ENCODE measurements around the gene STMND1. TPM values are rescaled to one million over a fixed set of nuclear protein-coding genes. Genes with fewer than 3 reads are reported as not detected.
A peak's percentile ranks its signal among the peaks of the same experiment; 100 is the strongest.

The STMND1 gene
- polyA plus RNA-seq, 2 donors = 0.53 TPM; not detected in 1

GRCh38 chr6:17096096-17096495 is 5.8 kb upstream of the STMND1 start:
- Histone ChIP-seq H3K27me3 (ENCODE audit: control insufficient read depth in 1 of 2, insufficient read depth in 2 of 2, low read length in 2 of 2) (no peaks in the 10 kb centered on the region), H3K9me3 (ENCODE audit: control insufficient read depth in 2 of 2, insufficient read depth in 1 of 2, low read depth in 1 of 2, low read length in 1 of 2) (no peaks in the 10 kb centered on the region), H3K27ac (ENCODE audit: low read depth in 2 of 2, low read length in 1 of 2) (no peak overlapping the region), H3K4me1 (ENCODE audit: control insufficient read depth in 2 of 2, insufficient read depth in 2 of 2, low read length in 1 of 2) (no peaks in the 10 kb centered on the region), H3K4me3 (ENCODE audit: low read depth in 1 of 2, low read length in 2 of 2) (no peak overlapping the region), H3K36me3 (ENCODE audit: control insufficient read depth in 2 of 2, insufficient read depth in 2 of 2, low read length in 1 of 2) (no peaks in the 10 kb centered on the region)
- WGBS, 2 donors = 61 to 66% methylated on average over 6 of the region's 6 CpGs

- H3K27me3 ChIP-seq (ENCODE audit: control insufficient read depth in 1 of 2, insufficient read depth in 2 of 2, low read length in 2 of 2) = no peaks in the 10 kb centered on the region
- no peak overlapping the region for H3K4me3 ChIP-seq (ENCODE audit: low read depth in 1 of 2, low read length in 2 of 2)
- WGBS, 2 donors = 38 to 56% methylated on average over 1 of the region's 1 CpG
- peaks cover 0 to 2% of the 10 kb centered on the region in 2 donors for H3K4me1 ChIP-seq (ENCODE audit: control insufficient read depth in 2 of 2, insufficient read depth in 2 of 2, low read length in 1 of 2)
- no peaks in the 10 kb centered on the region for H3K36me3 ChIP-seq (ENCODE audit: control insufficient read depth in 2 of 2, insufficient read depth in 2 of 2, low read length in 1 of 2)
- no peaks in the 10 kb centered on the region for H3K9me3 ChIP-seq (ENCODE audit: control insufficient read depth in 2 of 2, insufficient read depth in 1 of 2, low read depth in 1 of 2, low read length in 1 of 2)
- no peak overlapping the region for H3K27ac ChIP-seq (ENCODE audit: low read depth in 2 of 2, low read length in 1 of 2)
Observed at GRCh38 chr6:17096652-17097051, 5.2 kb upstream of the STMND1 start.

- H3K4me1 ChIP-seq (ENCODE audit: control insufficient read depth in 2 of 2, insufficient read depth in 2 of 2, low read length in 1 of 2) = peaks cover 0 to 3% of the 10 kb centered on the region in 2 donors
- WGBS, 2 donors = 77 to 79% methylated on average over 3 of the region's 3 CpGs
- no peak overlapping the region for H3K27ac ChIP-seq (ENCODE audit: low read depth in 2 of 2, low read length in 1 of 2)
Observed at GRCh38 chr6:17097982-17098381, 3.9 kb upstream of the STMND1 start.

GRCh38 chr6:17098538-17098937 is 3.3 kb upstream of the STMND1 start:
- Histone ChIP-seq H3K9me3 (ENCODE audit: control insufficient read depth in 2 of 2, insufficient read depth in 1 of 2, low read depth in 1 of 2, low read length in 1 of 2) (no peaks in the 10 kb centered on the region), H3K27ac (ENCODE audit: low read depth in 2 of 2, low read length in 1 of 2) (no peak overlapping the region)

More at GRCh38 chr6:17097982-17098381, 3.9 kb upstream of the STMND1 start:
- no peaks in the 10 kb centered on the region for H3K9me3 ChIP-seq (ENCODE audit: control insufficient read depth in 2 of 2, insufficient read depth in 1 of 2, low read depth in 1 of 2, low read length in 1 of 2)
- no peaks in the 10 kb centered on the region for H3K27me3 ChIP-seq (ENCODE audit: control insufficient read depth in 1 of 2, insufficient read depth in 2 of 2, low read length in 2 of 2)
- H3K4me3 ChIP-seq (ENCODE audit: low read depth in 1 of 2, low read length in 2 of 2) = no peak overlapping the region
- no peaks in the 10 kb centered on the region for H3K36me3 ChIP-seq (ENCODE audit: control insufficient read depth in 2 of 2, insufficient read depth in 2 of 2, low read length in 1 of 2)

GRCh38 chr6:17099401-17100059 is 2.3 kb upstream of the STMND1 start:
- H3K9me3 ChIP-seq (ENCODE audit: control insufficient read depth in 2 of 2, insufficient read depth in 1 of 2, low read depth in 1 of 2, low read length in 1 of 2) = no peaks in the 10 kb centered on the region
- WGBS, 2 donors = 54 to 74% methylated on average over 5 of the region's 5 CpGs
- H3K27me3 ChIP-seq (ENCODE audit: control insufficient read depth in 1 of 2, insufficient read depth in 2 of 2, low read length in 2 of 2) = no peaks in the 10 kb centered on the region
- H3K27ac ChIP-seq (ENCODE audit: low read depth in 2 of 2, low read length in 1 of 2) = no peak overlapping the region
- H3K4me1 ChIP-seq (ENCODE audit: control insufficient read depth in 2 of 2, insufficient read depth in 2 of 2, low read length in 1 of 2) = peaks cover 0 to 3% of the 10 kb centered on the region in 2 donors
- no peak overlapping the region for H3K4me3 ChIP-seq (ENCODE audit: low read depth in 1 of 2, low read length in 2 of 2)
- H3K36me3 ChIP-seq (ENCODE audit: control insufficient read depth in 2 of 2, insufficient read depth in 2 of 2, low read length in 1 of 2) = no peaks in the 10 kb centered on the region

More at GRCh38 chr6:17098538-17098937, 3.3 kb upstream of the STMND1 start:
- 46 to 48% methylated on average over 4 of the region's 4 CpGs for WGBS, 2 donors
- Histone ChIP-seq H3K4me1 (ENCODE audit: control insufficient read depth in 2 of 2, insufficient read depth in 2 of 2, low read length in 1 of 2) (peaks cover 0 to 3% of the 10 kb centered on the region in 2 donors), H3K4me3 (ENCODE audit: low read depth in 1 of 2, low read length in 2 of 2) (no peak overlapping the region), H3K27me3 (ENCODE audit: control insufficient read depth in 1 of 2, insufficient read depth in 2 of 2, low read length in 2 of 2) (no peaks in the 10 kb centered on the region), H3K36me3 (ENCODE audit: control insufficient read depth in 2 of 2, insufficient read depth in 2 of 2, low read length in 1 of 2) (no peaks in the 10 kb centered on the region)

- peaks cover 0 to 3% of the 10 kb centered on the region in 2 donors for H3K4me1 ChIP-seq (ENCODE audit: control insufficient read depth in 2 of 2, insufficient read depth in 2 of 2, low read length in 1 of 2)
- no peaks in the 10 kb centered on the region for H3K36me3 ChIP-seq (ENCODE audit: control insufficient read depth in 2 of 2, insufficient read depth in 2 of 2, low read length in 1 of 2)
- WGBS, 2 donors = 72 to 76% methylated on average over 1 of the region's 1 CpG
- H3K27ac ChIP-seq (ENCODE audit: low read depth in 2 of 2, low read length in 1 of 2) = no peak overlapping the region
- no peaks in the 10 kb centered on the region for H3K27me3 ChIP-seq (ENCODE audit: control insufficient read depth in 1 of 2, insufficient read depth in 2 of 2, low read length in 2 of 2)
- H3K4me3 ChIP-seq (ENCODE audit: low read depth in 1 of 2, low read length in 2 of 2) = no peak overlapping the region
- no peaks in the 10 kb centered on the region for H3K9me3 ChIP-seq (ENCODE audit: control insufficient read depth in 2 of 2, insufficient read depth in 1 of 2, low read depth in 1 of 2, low read length in 1 of 2)
Observed at GRCh38 chr6:17100806-17101205, 1.0 kb upstream of the STMND1 start.

- Histone ChIP-seq H3K9me3 (ENCODE audit: control insufficient read depth in 2 of 2, insufficient read depth in 1 of 2, low read depth in 1 of 2, low read length in 1 of 2) (no peaks in the 10 kb centered on the region), H3K36me3 (ENCODE audit: control insufficient read depth in 2 of 2, insufficient read depth in 2 of 2, low read length in 1 of 2) (no peaks in the 10 kb centered on the region), H3K27ac (ENCODE audit: low read depth in 2 of 2, low read length in 1 of 2) (no peak overlapping the region), H3K27me3 (ENCODE audit: control insufficient read depth in 1 of 2, insufficient read depth in 2 of 2, low read length in 2 of 2) (no peaks in the 10 kb centered on the region), H3K4me1 (ENCODE audit: control insufficient read depth in 2 of 2, insufficient read depth in 2 of 2, low read length in 1 of 2) (peaks cover 0 to 3% of the 10 kb centered on the region in 2 donors), H3K4me3 (ENCODE audit: low read depth in 1 of 2, low read length in 2 of 2) (peak overlapping the region; percentile 48 to 58)
- 28% methylated on average over 23 of the region's 23 CpGs for WGBS, 2 donors
Observed at GRCh38 chr6:17102258-17102870, 514 bp downstream of the STMND1 start.

GRCh38 chr6:17103715-17104114 is 1.9 kb downstream of the STMND1 start:
- 87 to 90% methylated on average over 8 of the region's 8 CpGs for WGBS, 2 donors
- H3K4me1 ChIP-seq (ENCODE audit: control insufficient read depth in 2 of 2, insufficient read depth in 2 of 2, low read length in 1 of 2) = peaks cover 0 to 3% of the 10 kb centered on the region in 2 donors
- H3K27me3 ChIP-seq (ENCODE audit: control insufficient read depth in 1 of 2, insufficient read depth in 2 of 2, low read length in 2 of 2) = no peaks in the 10 kb centered on the region
- no peaks in the 10 kb centered on the region for H3K36me3 ChIP-seq (ENCODE audit: control insufficient read depth in 2 of 2, insufficient read depth in 2 of 2, low read length in 1 of 2)
- H3K4me3 ChIP-seq (ENCODE audit: low read depth in 1 of 2, low read length in 2 of 2) = no peak overlapping the region
- H3K9me3 ChIP-seq (ENCODE audit: control insufficient read depth in 2 of 2, insufficient read depth in 1 of 2, low read depth in 1 of 2, low read length in 1 of 2) = no peaks in the 10 kb centered on the region
- H3K27ac ChIP-seq (ENCODE audit: low read depth in 2 of 2, low read length in 1 of 2) = no peak overlapping the region

- no peaks in the 10 kb centered on the region for H3K27me3 ChIP-seq (ENCODE audit: control insufficient read depth in 1 of 2, insufficient read depth in 2 of 2, low read length in 2 of 2)
- no peaks in the 10 kb centered on the region for H3K36me3 ChIP-seq (ENCODE audit: control insufficient read depth in 2 of 2, insufficient read depth in 2 of 2, low read length in 1 of 2)
- H3K4me3 ChIP-seq (ENCODE audit: low read depth in 1 of 2, low read length in 2 of 2) = no peak overlapping the region
- no peak overlapping the region for H3K27ac ChIP-seq (ENCODE audit: low read depth in 2 of 2, low read length in 1 of 2)
- no peaks in the 10 kb centered on the region for H3K9me3 ChIP-seq (ENCODE audit: control insufficient read depth in 2 of 2, insufficient read depth in 1 of 2, low read depth in 1 of 2, low read length in 1 of 2)
- no peaks in the 10 kb centered on the region for H3K4me1 ChIP-seq (ENCODE audit: control insufficient read depth in 2 of 2, insufficient read depth in 2 of 2, low read length in 1 of 2)
Observed at GRCh38 chr6:17107863-17108262, 6.0 kb downstream of the STMND1 start.
